ENCODE results near the gene PRKCH.

Gene PRKCH

GRCh38 chr14:61377749-61378148 lies 56.4 kb downstream of the PRKCH start:
- no peaks in the 10 kb centered on the region for H3K27me3 Mint-ChIP-seq
- no peak overlapping the region for H3K27ac Mint-ChIP-seq
- H3K36me3 Mint-ChIP-seq, result peaks cover 43% of the 10 kb centered on the region
- no peak overlapping the region for H3K4me3 Mint-ChIP-seq
- H3K9me3 Mint-ChIP-seq (ENCODE audit: low read depth), result peaks cover 13% of the 10 kb centered on the region
- peaks cover 41% of the 10 kb centered on the region for H3K4me1 Mint-ChIP-seq (ENCODE audit: low read depth)

GRCh38 chr14:61379639-61380184 lies 58.3 kb downstream of the PRKCH start:
- H3K9me3 Mint-ChIP-seq (ENCODE audit: low read depth), result peaks cover 12% of the 10 kb centered on the region
- H3K36me3 Mint-ChIP-seq, result peaks cover 28% of the 10 kb centered on the region
- H3K4me3 Mint-ChIP-seq, result peak overlapping the region; percentile 69
- peaks cover 31% of the 10 kb centered on the region for H3K4me1 Mint-ChIP-seq (ENCODE audit: low read depth)
- no peaks in the 10 kb centered on the region for H3K27me3 Mint-ChIP-seq
- H3K27ac Mint-ChIP-seq, result no peak overlapping the region

GRCh38 chr14:61380984-61381383 lies 59.6 kb downstream of the PRKCH start:
- peaks cover 21% of the 10 kb centered on the region for H3K4me1 Mint-ChIP-seq (ENCODE audit: low read depth)
- no peaks in the 10 kb centered on the region for H3K27me3 Mint-ChIP-seq
- H3K27ac Mint-ChIP-seq, result no peak overlapping the region
- peaks cover 19% of the 10 kb centered on the region for H3K36me3 Mint-ChIP-seq
- peak overlapping the region; percentile 56 for H3K4me3 Mint-ChIP-seq
- peaks cover 6% of the 10 kb centered on the region for H3K9me3 Mint-ChIP-seq (ENCODE audit: low read depth)

GRCh38 chr14:61381553-61381952 lies 60.2 kb downstream of the PRKCH start:
- Mint-ChIP-seq H3K27ac (no peak overlapping the region), H3K9me3 (ENCODE audit: low read depth) (peaks cover 1% of the 10 kb centered on the region), H3K27me3 (no peaks in the 10 kb centered on the region), H3K4me3 (peak overlapping the region; percentile 56), H3K4me1 (ENCODE audit: low read depth) (peaks cover 16% of the 10 kb centered on the region), H3K36me3 (peaks cover 14% of the 10 kb centered on the region)

GRCh38 chr14:61382842-61383241 lies 61.5 kb downstream of the PRKCH start:
- Mint-ChIP-seq H3K27me3 (no peaks in the 10 kb centered on the region), H3K36me3 (peaks cover 7% of the 10 kb centered on the region), H3K27ac (no peak overlapping the region), H3K4me1 (ENCODE audit: low read depth) (peaks cover 3% of the 10 kb centered on the region), H3K4me3 (peak overlapping the region; percentile 23), H3K9me3 (ENCODE audit: low read depth) (no peaks in the 10 kb centered on the region)

- H3K36me3 Mint-ChIP-seq, result no peaks in the 10 kb centered on the region
- no peaks in the 10 kb centered on the region for H3K27me3 Mint-ChIP-seq
- no peak overlapping the region for H3K4me3 Mint-ChIP-seq
- H3K4me1 Mint-ChIP-seq (ENCODE audit: low read depth), result no peaks in the 10 kb centered on the region
- no peaks in the 10 kb centered on the region for H3K9me3 Mint-ChIP-seq (ENCODE audit: low read depth)
- H3K27ac Mint-ChIP-seq, result no peak overlapping the region
Measured at GRCh38 chr14:61385002-61385685, 63.8 kb downstream of the PRKCH start.

GRCh38 chr14:61386173-61386772 lies 64.9 kb downstream of the PRKCH start:
- Mint-ChIP-seq H3K4me1 (ENCODE audit: low read depth) (no peaks in the 10 kb centered on the region), H3K9me3 (ENCODE audit: low read depth) (no peaks in the 10 kb centered on the region), H3K36me3 (peaks cover 3% of the 10 kb centered on the region), H3K27me3 (no peaks in the 10 kb centered on the region), H3K27ac (no peak overlapping the region), H3K4me3 (no peak overlapping the region)

- Mint-ChIP-seq H3K4me3 (no peak overlapping the region), H3K4me1 (ENCODE audit: low read depth) (no peaks in the 10 kb centered on the region), H3K27me3 (no peaks in the 10 kb centered on the region), H3K9me3 (ENCODE audit: low read depth) (no peaks in the 10 kb centered on the region), H3K27ac (no peak overlapping the region), H3K36me3 (peaks cover 3% of the 10 kb centered on the region)
Measured at GRCh38 chr14:61387076-61387475, 65.7 kb downstream of the PRKCH start.

GRCh38 chr14:61388173-61388975 lies 67.0 kb downstream of the PRKCH start:
- Mint-ChIP-seq H3K9me3 (ENCODE audit: low read depth) (no peaks in the 10 kb centered on the region), H3K27me3 (no peaks in the 10 kb centered on the region), H3K36me3 (peaks cover 9% of the 10 kb centered on the region), H3K4me3 (no peak overlapping the region), H3K27ac (no peak overlapping the region), H3K4me1 (ENCODE audit: low read depth) (no peaks in the 10 kb centered on the region)

- peaks cover 3% of the 10 kb centered on the region for H3K4me1 Mint-ChIP-seq (ENCODE audit: low read depth)
- no peaks in the 10 kb centered on the region for H3K27me3 Mint-ChIP-seq
- no peaks in the 10 kb centered on the region for H3K9me3 Mint-ChIP-seq (ENCODE audit: low read depth)
- H3K36me3 Mint-ChIP-seq, result peaks cover 9% of the 10 kb centered on the region
- H3K4me3 Mint-ChIP-seq, result peak overlapping the region; percentile 74
- no peak overlapping the region for H3K27ac Mint-ChIP-seq
Measured at GRCh38 chr14:61388976-61389576, 67.7 kb downstream of the PRKCH start.

GRCh38 chr14:61391119-61391518 lies 69.7 kb downstream of the PRKCH start:
- Mint-ChIP-seq H3K36me3 (peaks cover 17% of the 10 kb centered on the region), H3K9me3 (ENCODE audit: low read depth) (no peaks in the 10 kb centered on the region), H3K4me3 (peak overlapping the region; percentile 74), H3K27ac (peak overlapping the region; percentile 86), H3K27me3 (no peaks in the 10 kb centered on the region), H3K4me1 (ENCODE audit: low read depth) (peaks cover 20% of the 10 kb centered on the region)

- no peaks in the 10 kb centered on the region for H3K9me3 Mint-ChIP-seq (ENCODE audit: low read depth)
- peaks cover 21% of the 10 kb centered on the region for H3K36me3 Mint-ChIP-seq
- H3K4me3 Mint-ChIP-seq, result peak overlapping the region; percentile 25
- H3K4me1 Mint-ChIP-seq (ENCODE audit: low read depth), result peaks cover 32% of the 10 kb centered on the region
- no peaks in the 10 kb centered on the region for H3K27me3 Mint-ChIP-seq
- H3K27ac Mint-ChIP-seq, result peak overlapping the region; percentile 86
Measured at GRCh38 chr14:61392297-61392696, 70.9 kb downstream of the PRKCH start.

GRCh38 chr14:61394542-61394941 lies 73.2 kb downstream of the PRKCH start:
- H3K27ac Mint-ChIP-seq, result peak overlapping the region; percentile 80
- no peaks in the 10 kb centered on the region for H3K9me3 Mint-ChIP-seq (ENCODE audit: low read depth)
- peaks cover 24% of the 10 kb centered on the region for H3K36me3 Mint-ChIP-seq
- H3K4me1 Mint-ChIP-seq (ENCODE audit: low read depth), result peaks cover 55% of the 10 kb centered on the region
- H3K4me3 Mint-ChIP-seq, result peak overlapping the region; percentile 53
- no peaks in the 10 kb centered on the region for H3K27me3 Mint-ChIP-seq

- peaks cover 24% of the 10 kb centered on the region for H3K36me3 Mint-ChIP-seq
Measured at GRCh38 chr14:61395115-61395725, 73.8 kb downstream of the PRKCH start.

More at GRCh38 chr14:61395115-61395725, 73.8 kb downstream of the PRKCH start:
- Mint-ChIP-seq H3K27me3 (no peaks in the 10 kb centered on the region), H3K4me1 (ENCODE audit: low read depth) (peaks cover 61% of the 10 kb centered on the region), H3K27ac (peak overlapping the region; percentile 80), H3K4me3 (peak overlapping the region; percentile 6), H3K9me3 (ENCODE audit: low read depth) (no peaks in the 10 kb centered on the region)

Measured in activated naive CD8-positive, alpha-beta T cell (primary cell).